Neural progenitor cell (in vitro differentiated cells): ENCODE data around the gene MIOX.

Source experiments
- EZH2 ChIP-seq: fragments of 200-600 bp; sonication (generic); IDR thresholded peaks from 2 replicates; pipeline ENCODE4 v1.6.1; 2017; ENCODE audit warnings: antibody characterized with exemption, mild to moderate bottlenecking, moderate library complexity
- EZH2phosphoT487 ChIP-seq: fragments of 200-600 bp; sonication (generic); IDR thresholded peaks from 2 replicates; pipeline ENCODE4 v1.6.1; 2017; ENCODE audit warnings: antibody characterized with exemption
- TF ChIP-seq, protein P1 (sequence below): fragments of 200-600 bp; sonication (generic); IDR thresholded peaks from 2 replicates; pipeline ENCODE4 v1.5.1; 2017; ENCODE audit warnings: antibody characterized with exemption, mild to moderate bottlenecking

DNA sequence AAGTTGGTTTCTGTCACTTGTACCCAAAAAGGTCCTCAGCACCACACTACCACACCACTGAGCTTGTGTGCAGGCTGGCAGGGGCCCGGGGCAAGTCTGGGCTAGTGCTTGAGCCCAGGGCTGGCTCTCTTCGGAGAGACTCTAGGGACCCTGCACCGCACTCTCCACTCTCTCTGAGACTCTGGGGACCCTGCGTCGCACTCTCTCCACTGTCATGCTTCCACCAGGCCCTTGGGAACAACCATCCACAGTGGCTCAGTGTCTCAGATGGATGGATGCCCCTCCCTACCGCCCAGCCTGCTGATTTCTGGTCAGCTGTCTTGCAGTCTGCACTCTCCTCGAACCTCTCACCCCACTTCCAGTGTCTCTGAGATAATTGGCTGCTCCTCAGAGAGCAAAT is 9.8 kb upstream of the MIOX start:
- TF ChIP-seq EZH2 (no peak), EZH2phosphoT487 (no peak)
- TF ChIP-seq, protein P1, sequence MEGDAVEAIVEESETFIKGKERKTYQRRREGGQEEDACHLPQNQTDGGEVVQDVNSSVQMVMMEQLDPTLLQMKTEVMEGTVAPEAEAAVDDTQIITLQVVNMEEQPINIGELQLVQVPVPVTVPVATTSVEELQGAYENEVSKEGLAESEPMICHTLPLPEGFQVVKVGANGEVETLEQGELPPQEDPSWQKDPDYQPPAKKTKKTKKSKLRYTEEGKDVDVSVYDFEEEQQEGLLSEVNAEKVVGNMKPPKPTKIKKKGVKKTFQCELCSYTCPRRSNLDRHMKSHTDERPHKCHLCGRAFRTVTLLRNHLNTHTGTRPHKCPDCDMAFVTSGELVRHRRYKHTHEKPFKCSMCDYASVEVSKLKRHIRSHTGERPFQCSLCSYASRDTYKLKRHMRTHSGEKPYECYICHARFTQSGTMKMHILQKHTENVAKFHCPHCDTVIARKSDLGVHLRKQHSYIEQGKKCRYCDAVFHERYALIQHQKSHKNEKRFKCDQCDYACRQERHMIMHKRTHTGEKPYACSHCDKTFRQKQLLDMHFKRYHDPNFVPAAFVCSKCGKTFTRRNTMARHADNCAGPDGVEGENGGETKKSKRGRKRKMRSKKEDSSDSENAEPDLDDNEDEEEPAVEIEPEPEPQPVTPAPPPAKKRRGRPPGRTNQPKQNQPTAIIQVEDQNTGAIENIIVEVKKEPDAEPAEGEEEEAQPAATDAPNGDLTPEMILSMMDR = no peak
